ENCODE results near the gene PHLDB2.

- TF ChIP-seq MEIS1 (CRISPR knock-in tag; IDR thresholded peaks at IDR 0.05; ENCODE audit: borderline replicate concordance) = no peak
- no peak for TF ChIP-seq ZNF253 (CRISPR knock-in tag; IDR thresholded peaks at IDR 0.05; ENCODE audit: borderline replicate concordance)
- no peak for TF ChIP-seq ATF7 (IDR thresholded peaks at IDR 0.05)
- no peak for TF ChIP-seq ATF7 (CRISPR knock-in tag; IDR thresholded peaks at IDR 0.05)
- no peak for TF ChIP-seq JUNB (CRISPR knock-in tag; IDR thresholded peaks at IDR 0.05; ENCODE audit: borderline replicate concordance)
- TF ChIP-seq CTCF (CRISPR knock-in tag; IDR thresholded peaks at IDR 0.05) = no peak
- TF ChIP-seq POLR2AphosphoS5 (IDR thresholded peaks at IDR 0.05; ENCODE audit: low read depth, low read length) = no peak
- no peak for TF ChIP-seq CCAR2 (optimal IDR thresholded peaks at IDR 0.05; ENCODE audit: low read depth, low read length)
- no peak for TF ChIP-seq BRD4 (CRISPR knock-in tag; IDR thresholded peaks at IDR 0.05)
- no peak for TF ChIP-seq USF2 (IDR thresholded peaks at IDR 0.05; ENCODE audit: low read depth, low read length)
- no peak for TF ChIP-seq USF2 (CRISPR knock-in tag; IDR thresholded peaks at IDR 0.05; ENCODE audit: borderline replicate concordance)
- no peak for TF ChIP-seq REST (IDR thresholded peaks at IDR 0.05; ENCODE audit: borderline replicate concordance in 1 of 2, low read depth in 1 of 2, low read length in 2 of 2)
Observed at GRCh38 chr3:111892070-111892469, 33.0 kb downstream of the PHLDB2 start.
